Measurements from ENCODE around the gene MREG. TPM values are rescaled to one million over a fixed set of nuclear protein-coding genes. Genes with fewer than 3 reads are reported as not detected.

MREG gene
- total and polyA plus RNA-seq, 10 of the 15 experiments (the other 5 are each of a cell fraction or from before 2014, with no cell fraction given): 6.9 to 45.0 (median 28.5) TPM

- TF ChIP-seq, protein P1, sequence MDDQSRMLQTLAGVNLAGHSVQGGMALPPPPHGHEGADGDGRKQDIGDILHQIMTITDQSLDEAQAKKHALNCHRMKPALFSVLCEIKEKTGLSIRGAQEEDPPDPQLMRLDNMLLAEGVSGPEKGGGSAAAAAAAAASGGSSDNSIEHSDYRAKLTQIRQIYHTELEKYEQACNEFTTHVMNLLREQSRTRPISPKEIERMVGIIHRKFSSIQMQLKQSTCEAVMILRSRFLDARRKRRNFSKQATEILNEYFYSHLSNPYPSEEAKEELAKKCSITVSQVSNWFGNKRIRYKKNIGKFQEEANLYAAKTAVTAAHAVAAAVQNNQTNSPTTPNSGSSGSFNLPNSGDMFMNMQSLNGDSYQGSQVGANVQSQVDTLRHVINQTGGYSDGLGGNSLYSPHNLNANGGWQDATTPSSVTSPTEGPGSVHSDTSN (IDR thresholded peaks at IDR 0.05; ENCODE audit: insufficient replicate concordance, low read depth, low read length): peak; percentile 68
- TF ChIP-seq, protein P2, sequence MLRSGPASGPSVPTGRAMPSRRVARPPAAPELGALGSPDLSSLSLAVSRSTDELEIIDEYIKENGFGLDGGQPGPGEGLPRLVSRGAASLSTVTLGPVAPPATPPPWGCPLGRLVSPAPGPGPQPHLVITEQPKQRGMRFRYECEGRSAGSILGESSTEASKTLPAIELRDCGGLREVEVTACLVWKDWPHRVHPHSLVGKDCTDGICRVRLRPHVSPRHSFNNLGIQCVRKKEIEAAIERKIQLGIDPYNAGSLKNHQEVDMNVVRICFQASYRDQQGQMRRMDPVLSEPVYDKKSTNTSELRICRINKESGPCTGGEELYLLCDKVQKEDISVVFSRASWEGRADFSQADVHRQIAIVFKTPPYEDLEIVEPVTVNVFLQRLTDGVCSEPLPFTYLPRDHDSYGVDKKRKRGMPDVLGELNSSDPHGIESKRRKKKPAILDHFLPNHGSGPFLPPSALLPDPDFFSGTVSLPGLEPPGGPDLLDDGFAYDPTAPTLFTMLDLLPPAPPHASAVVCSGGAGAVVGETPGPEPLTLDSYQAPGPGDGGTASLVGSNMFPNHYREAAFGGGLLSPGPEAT (IDR thresholded peaks at IDR 0.05; ENCODE audit: low read depth): peak; percentile 91
- no peak for TF ChIP-seq ZSCAN29 (IDR thresholded peaks at IDR 0.05)
- peak; percentile 70; the same call in 1 of the 2 replicates for TF ChIP-seq BCL11A (IDR thresholded peaks at IDR 0.05; ENCODE audit: low read depth, low read length)
- peak; percentile 7; the same call in 1 of the 2 replicates for TF ChIP-seq RAD51 (IDR thresholded peaks at IDR 0.05)
- TF ChIP-seq POLR2A (IDR thresholded peaks at IDR 0.05; ENCODE audit: low read depth, low read length): peak; percentile 58; the same call in 1 of the 2 replicates
- TF ChIP-seq NFIC (IDR thresholded peaks at IDR 0.05; ENCODE audit: low read depth, low read length): peak; percentile 79
- peak; percentile 66 for TF ChIP-seq SP1 (IDR thresholded peaks at IDR 0.05; ENCODE audit: low read depth, low read length)
- TF ChIP-seq SMAD5 (IDR thresholded peaks at IDR 0.05; ENCODE audit: low read depth): no peak
- TF ChIP-seq POU2F2 (IDR thresholded peaks at IDR 0.05; ENCODE audit: borderline replicate concordance, low read depth, low read length): peak; percentile 62; the same call in 1 of the 3 replicates
- TF ChIP-seq MXI1 (IDR thresholded peaks at IDR 0.05; ENCODE audit: low read depth, low read length): no peak
- no peak for TF ChIP-seq RFX5 (IDR thresholded peaks at IDR 0.05; ENCODE audit: low read depth, low read length)
- TF ChIP-seq STAT3 (IDR thresholded peaks at IDR 0.05; ENCODE audit: low read depth, low read length): no peak
- TF ChIP-seq CEBPZ (IDR thresholded peaks at IDR 0.05; ENCODE audit: low read depth, low read length): no peak
- TF ChIP-seq ATF2 (IDR thresholded peaks at IDR 0.05; ENCODE audit: low read length): peak; percentile 61
- 0 out of 2 replicates have a peak, but pooled peaks have one; percentile 32 for TF ChIP-seq TAF1 (IDR thresholded peaks at IDR 0.05; ENCODE audit: borderline replicate concordance, low read depth, low read length)
- TF ChIP-seq ETV6 (conservative IDR thresholded peaks at IDR 0.05 in 1 of 2, IDR thresholded peaks at IDR 0.05 in 1 of 2; ENCODE audit: borderline replicate concordance in 1 of 2, low read depth in 1 of 2): peak in 1 of 2 experiments; percentile 78; a peak in 1 of 4 replicates
- no peak for TF ChIP-seq HDAC2 (IDR thresholded peaks at IDR 0.05)
- TF ChIP-seq BRCA1 (IDR thresholded peaks at IDR 0.05; ENCODE audit: low read depth, low read length): no peak
- TF ChIP-seq ZBED1 (IDR thresholded peaks at IDR 0.05; ENCODE audit: borderline replicate concordance): peak; percentile 72; the same call in 1 of the 2 replicates
- TF ChIP-seq GATAD2B (conservative IDR thresholded peaks at IDR 0.05; ENCODE audit: low read depth): peak; percentile 65; the same call in 1 of the 2 replicates
- TF ChIP-seq CREM (IDR thresholded peaks at IDR 0.05; ENCODE audit: low read depth): peak; percentile 77
- no peak for TF ChIP-seq FOXK2 (IDR thresholded peaks at IDR 0.05)
- TF ChIP-seq DPF2 (IDR thresholded peaks at IDR 0.05): peak; percentile 90
- peak; percentile 96 for TF ChIP-seq EED (IDR thresholded peaks at IDR 0.05; ENCODE audit: low read depth)
These were observed 2.5 kb upstream of the MREG start (continued) for GRCh38 chr2:216015722-216016464.
